Hippocampal formation (tissue), 2 donors: ENCODE results near the gene TMEM198.
A peak's percentile ranks its signal among the peaks of the same experiment; 100 is the strongest.

Source experiments
- DNase-seq, 2 donors: peaks; one replicate each; lab custom pipeline; 2025; lab: John Stamatoyannopoulos, UW

Gene TMEM198

GRCh38 chr2:219576505-219577388 is 32.9 kb downstream of the TMEM198 start:
- peak in 1 of 2 donors; percentile 9 for DNase-seq

GRCh38 chr2:219578811-219579613 is 35.2 kb downstream of the TMEM198 start:
- DNase-seq: no peak

DNA sequence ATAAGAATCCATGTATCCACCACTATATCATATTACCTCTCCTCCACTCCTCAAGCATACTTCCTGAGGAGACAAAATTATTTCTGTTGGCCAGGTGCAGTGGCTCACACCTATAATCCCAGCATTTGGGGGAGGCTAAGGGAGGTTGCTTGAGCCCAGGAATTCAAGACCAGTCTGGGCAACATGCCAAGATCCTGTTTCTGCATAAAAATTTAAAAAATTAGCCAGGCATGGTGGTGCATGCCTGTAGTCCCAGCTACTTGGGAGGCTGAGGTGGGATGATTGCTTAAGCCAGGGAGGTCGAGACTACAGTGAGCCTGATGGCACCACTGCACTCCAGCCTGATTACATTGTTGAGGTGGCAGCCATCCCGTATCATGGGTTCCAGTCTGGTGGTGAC is 37.5 kb downstream of the TMEM198 start:
- DNase-seq: no peak

DNA sequence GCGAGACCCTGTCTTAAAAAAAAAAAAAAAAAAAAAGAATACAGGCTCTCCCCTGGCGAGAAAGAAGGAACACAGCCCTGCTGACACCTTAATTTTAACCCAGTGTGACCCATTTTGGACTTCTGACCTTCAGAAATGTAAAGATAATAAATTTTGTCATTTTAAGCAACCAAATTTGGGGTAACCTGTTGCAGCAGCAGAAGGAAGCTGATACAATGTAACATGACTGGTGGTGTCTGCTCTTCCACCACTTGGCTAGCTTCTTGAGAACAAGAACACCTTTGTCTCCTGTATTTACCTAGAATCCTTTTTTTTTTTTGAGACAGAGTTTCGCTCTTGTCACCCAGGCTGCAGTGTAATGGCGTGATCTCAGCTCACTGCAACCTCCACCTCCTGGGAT is 47.3 kb downstream of the TMEM198 start:
- no peak for DNase-seq

DNA sequence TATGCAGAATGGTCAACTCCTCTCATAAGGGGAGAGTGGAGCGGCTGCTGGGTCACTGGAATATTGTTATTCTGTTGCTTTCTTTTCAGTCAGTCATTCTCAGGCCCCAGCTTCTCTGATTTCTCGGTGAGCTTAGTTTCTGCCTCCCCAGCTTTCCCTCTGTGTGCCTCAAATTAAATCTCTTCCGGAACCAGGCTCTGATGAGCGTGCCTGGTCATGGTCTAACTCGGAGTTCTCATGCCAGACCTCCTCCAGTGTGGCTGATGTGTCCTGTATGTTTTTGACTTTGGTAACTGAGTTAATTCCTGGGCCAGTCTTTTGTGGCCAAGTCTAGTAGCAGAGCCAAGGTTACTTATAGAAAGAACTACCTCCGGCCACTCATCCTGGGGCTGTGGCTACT is 48.9 kb downstream of the TMEM198 start:
- no peak for DNase-seq

GRCh38 chr2:219593154-219593553 is 49.3 kb downstream of the TMEM198 start:
- DNase-seq: no peak

- DNase-seq: no peak
Observed at GRCh38 chr2:219595256-219595655, 51.4 kb downstream of the TMEM198 start.

DNA sequence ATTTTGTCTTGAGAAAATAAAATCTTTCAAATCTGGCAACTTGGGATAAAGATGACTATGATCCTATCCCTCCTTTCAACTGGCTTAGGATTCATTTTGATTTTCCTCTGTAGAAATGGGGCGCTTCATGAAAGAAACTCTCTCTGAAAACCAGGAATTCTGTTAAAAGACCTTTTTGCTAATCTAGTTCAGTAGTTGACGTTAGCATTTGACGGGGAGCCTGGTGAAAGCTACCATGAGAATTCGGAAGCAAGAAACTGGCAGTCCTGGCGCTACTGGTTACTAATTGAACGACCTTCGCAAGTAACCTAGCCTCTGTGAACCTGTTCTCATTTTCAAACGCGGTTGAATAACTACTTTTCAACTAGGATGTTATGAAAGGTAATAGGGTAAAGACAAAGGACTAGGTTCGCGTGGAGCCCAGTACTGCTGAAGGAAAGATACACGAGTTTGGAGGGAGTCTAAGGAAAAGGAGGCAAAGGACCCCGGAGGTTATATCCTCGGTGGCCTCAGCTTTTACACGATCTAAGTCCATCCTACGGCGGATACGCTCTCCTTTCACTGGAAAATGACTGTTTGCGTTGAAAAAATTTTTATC is 53.2 kb downstream of the TMEM198 start:
- no peak for DNase-seq

DNA sequence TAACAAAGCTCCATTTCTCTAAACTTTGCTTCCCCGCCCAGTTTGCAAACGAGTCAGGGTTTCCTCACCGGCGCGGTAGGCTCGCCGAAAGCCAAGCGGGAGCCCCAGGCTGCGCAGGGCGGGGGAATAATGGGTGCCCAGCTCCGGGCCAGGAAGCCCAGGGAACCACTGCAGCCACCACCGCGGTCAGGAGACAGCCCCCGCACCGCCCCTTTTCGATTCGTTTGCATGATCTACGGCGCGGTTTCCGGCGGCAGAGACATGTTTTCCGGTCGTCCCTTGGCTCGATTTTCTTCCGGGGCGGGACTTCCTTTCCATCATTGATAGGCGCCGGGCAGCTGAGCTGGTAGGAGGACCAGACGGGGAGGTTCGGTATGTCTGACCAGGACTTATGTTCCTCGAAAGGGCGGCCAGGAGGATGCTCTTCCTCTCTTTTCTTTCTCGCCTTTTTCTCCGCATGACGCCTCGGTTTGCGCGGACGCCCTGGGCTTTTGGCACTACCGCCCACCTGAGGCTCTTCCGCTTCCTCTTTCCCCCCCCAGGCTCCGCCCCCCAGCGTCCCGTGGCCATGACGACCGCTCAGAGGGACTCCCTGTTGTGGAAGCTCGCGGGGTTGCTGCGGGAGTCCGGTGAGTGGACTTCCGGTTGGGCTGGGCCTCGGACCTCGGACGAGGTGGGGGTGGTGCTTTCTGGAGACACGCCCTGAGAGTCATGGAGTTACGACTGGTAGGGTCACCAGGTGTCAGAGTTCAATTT is 53.9 kb downstream of the TMEM198 start, which contains the start of gene STK11IP:
TSS of gene STK11IP (plus strand) at position 306 of the 756 bp plus-strand sequence. CDS start at position 569, 263 bp downstream.
- DNase-seq: peak; percentile 95

GRCh38 chr2:219598308-219599078 is 54.7 kb downstream of the TMEM198 start:
- DNase-seq: no peak
